GM06990 (cell line): ENCODE measurements around the gene ABCA10.

Source experiments
- DNase-seq: peaks from one replicate; pipeline ENCODE4 v3.0.0-alpha.2; 2011; ENCODE audit not compliant: insufficient read length; ENCODE audit errors: extremely low read depth
- H3K27me3 ChIP-seq: replicated peaks from 2 replicates; pipeline ENCODE4 v1.6.0; 2011; ENCODE audit warnings: low read length; ENCODE audit not compliant: control insufficient read depth, insufficient read depth
- H3K36me3 ChIP-seq: 2 replicates; pipeline ENCODE4 v1.5.1; 2011; ENCODE audit warnings: low read length; ENCODE audit not compliant: control insufficient read depth, insufficient read depth
- H3K4me3 ChIP-seq: replicated peaks from 2 replicates; pipeline ENCODE4 v1.5.1; 2011; ENCODE audit warnings: low read depth, mild to moderate bottlenecking, control low read depth, low read length
- TF ChIP-seq, protein P1 (sequence below): IDR thresholded peaks from 2 replicates; pipeline ENCODE4 v1.5.1; 2011; ENCODE audit warnings: low read length, control low read depth, mild to moderate bottlenecking, inconsistent platforms; ENCODE audit not compliant: insufficient read depth, poor library complexity, severe bottlenecking

ABCA10 gene

DNA sequence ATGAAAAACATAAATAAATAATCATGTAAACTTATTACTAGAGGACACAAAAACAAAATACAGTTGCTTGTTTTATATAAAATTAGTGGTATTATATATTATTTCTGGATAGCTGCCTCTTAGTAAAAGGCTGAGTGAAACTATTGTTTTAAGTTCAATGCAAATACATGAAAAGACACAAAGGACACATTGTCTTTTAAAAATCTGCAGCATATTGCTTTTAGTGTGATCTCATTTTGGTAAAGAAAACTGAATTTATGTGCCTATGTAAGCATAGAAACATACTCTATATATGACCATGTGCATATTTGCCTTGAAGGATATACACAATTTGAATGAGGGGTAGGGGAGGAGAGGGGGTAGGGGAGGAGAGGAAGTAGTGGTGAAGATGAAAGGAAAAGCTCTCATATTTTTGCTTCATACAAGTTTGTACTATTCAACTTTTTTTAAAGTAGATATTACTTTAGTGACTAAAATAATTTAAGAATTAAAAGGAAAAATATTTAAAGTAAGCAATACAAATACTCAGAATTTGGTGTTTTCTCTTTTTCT is 5.8 kb downstream of the ABCA10 start:
- H3K36me3 ChIP-seq, result no peaks in the 10 kb centered on the region
- no peak for DNase-seq
- H3K4me3 ChIP-seq, result no peak overlapping the region
- TF ChIP-seq, protein P1, sequence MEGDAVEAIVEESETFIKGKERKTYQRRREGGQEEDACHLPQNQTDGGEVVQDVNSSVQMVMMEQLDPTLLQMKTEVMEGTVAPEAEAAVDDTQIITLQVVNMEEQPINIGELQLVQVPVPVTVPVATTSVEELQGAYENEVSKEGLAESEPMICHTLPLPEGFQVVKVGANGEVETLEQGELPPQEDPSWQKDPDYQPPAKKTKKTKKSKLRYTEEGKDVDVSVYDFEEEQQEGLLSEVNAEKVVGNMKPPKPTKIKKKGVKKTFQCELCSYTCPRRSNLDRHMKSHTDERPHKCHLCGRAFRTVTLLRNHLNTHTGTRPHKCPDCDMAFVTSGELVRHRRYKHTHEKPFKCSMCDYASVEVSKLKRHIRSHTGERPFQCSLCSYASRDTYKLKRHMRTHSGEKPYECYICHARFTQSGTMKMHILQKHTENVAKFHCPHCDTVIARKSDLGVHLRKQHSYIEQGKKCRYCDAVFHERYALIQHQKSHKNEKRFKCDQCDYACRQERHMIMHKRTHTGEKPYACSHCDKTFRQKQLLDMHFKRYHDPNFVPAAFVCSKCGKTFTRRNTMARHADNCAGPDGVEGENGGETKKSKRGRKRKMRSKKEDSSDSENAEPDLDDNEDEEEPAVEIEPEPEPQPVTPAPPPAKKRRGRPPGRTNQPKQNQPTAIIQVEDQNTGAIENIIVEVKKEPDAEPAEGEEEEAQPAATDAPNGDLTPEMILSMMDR, result no peak
- H3K27me3 ChIP-seq, result no peaks in the 10 kb centered on the region

DNA sequence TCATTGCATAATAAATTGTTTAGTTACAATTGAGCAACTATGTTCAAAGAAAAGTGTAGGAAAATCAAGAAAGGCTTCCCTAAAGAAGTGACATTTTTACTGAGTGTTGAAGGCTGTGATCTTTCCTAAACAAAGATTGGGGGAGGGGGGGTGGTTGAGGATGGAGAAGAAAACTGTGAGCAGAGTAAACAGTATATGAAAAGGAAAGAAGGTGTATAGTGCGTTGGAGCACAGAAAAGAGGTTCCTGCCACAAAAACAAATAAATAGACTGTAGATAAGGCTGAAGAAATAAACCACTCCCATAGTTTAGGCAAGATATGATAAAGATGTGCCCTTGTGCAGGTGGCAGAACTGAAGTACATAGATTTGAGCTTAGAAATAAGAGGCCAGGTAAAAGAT is 8.5 kb downstream of the ABCA10 start:
- Histone ChIP-seq H3K4me3 (no peak overlapping the region), H3K27me3 (no peaks in the 10 kb centered on the region), H3K36me3 (no peaks in the 10 kb centered on the region)
- no peak for DNase-seq
- TF ChIP-seq, protein P1, result no peak

DNA sequence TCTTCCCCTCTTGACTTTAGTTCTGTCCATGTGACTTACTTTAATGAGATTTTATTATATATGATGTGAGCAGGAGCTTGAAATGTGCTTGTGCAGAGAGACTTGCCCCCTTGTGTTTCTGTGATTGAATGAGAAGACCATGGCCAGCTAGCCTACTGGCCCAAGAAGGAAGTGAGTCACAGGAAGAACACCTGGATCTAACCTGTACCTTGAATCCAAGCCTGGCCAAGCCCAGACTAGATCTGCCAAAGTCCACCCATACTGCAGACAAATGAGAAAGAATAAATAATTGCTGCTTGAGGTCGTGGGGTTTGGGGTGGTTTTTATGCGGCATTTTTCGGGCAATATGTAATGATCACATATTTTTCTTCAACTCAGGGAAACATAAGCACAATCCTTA is 9.6 kb downstream of the ABCA10 start:
- H3K27me3 ChIP-seq, result no peaks in the 10 kb centered on the region
- TF ChIP-seq, protein P1, result no peak
- no peaks in the 10 kb centered on the region for H3K36me3 ChIP-seq
- no peak for DNase-seq
- H3K4me3 ChIP-seq, result no peak overlapping the region

DNA sequence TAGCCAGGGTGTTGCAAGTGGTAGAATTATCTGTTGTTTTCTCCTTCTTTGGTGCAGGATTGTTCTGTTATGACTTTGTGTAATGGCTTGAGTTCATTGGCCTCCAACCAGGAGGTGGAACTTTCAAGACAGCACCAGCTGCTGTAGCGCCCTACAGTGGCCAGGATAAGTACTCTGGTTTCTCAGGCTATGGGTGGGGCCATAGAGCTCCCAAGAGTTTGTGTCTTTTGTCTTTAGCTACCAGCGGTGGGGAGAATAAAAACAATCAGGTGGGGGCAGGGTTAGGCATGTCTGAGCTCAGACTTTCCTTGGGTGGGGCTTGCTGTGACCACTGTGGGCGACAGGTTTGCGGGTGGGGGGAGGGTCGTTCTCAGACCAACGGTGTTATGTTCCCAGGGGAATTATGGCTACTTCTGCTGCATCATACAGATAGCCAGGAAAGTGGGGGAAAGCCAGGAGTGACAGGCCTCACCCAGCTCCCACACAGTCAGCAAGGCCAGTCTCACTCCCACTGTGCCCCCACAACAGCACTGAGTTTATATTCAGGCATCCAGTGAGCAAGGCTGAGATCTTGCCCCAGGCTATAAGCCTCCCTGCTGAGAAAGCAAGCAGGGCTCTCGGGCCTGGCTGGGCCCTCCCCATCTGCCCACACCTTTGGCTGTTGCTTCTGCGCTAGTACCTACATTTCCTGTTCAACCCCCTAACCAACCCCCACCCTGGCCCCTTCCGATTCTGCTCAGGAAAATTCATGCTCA is 15.4 kb downstream of the ABCA10 start:
- TF ChIP-seq, protein P1, result no peak
- H3K36me3 ChIP-seq, result no peaks in the 10 kb centered on the region
- H3K27me3 ChIP-seq, result no peaks in the 10 kb centered on the region
- no peak for DNase-seq
- H3K4me3 ChIP-seq, result no peak overlapping the region

DNA sequence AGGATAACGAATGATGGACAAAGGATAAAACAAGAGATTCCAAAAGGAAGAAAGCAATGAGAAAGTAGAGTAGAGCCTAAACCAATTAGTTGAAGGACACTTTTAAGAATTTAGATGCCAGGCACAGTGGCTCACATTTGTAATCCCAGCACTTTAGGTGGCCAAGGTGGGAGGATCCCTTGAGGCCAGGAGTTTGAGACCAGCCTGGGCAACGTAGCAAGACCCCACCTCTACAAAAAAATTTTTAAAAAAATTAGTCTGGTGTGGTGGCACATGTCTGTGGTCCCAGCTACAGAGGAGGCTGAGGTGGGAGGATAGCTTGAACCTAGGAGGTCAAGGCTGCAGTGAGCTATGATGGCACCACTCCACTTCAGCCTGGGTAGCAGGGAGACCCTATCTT is 20.0 kb downstream of the ABCA10 start:
- no peak for DNase-seq
- TF ChIP-seq, protein P1, result no peak

DNA sequence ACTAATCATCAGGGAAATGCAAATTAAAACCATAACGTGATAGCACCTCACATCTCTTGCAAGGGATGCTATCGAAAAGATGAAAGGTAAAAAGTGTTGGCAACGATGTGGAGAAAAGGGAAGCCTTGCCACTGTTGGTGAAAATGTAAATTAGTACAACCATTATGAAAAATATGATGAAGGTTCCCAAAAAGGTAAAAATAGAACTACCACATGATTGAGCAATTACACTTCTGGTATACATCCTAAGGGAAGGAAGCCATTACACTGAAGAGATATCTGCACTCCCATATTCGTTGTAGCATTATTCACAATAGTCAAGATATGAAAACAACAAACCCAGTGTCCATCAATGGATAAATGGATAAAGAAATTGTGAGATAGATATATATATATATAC is 21.5 kb downstream of the ABCA10 start:
- no peak for DNase-seq
- TF ChIP-seq, protein P1, result no peak
- H3K4me3 ChIP-seq, result no peak overlapping the region
- H3K36me3 ChIP-seq, result no peaks in the 10 kb centered on the region
- H3K27me3 ChIP-seq, result no peaks in the 10 kb centered on the region

More for the DNA sequence above, 20.0 kb downstream of the ABCA10 start:
- Histone ChIP-seq H3K36me3 (no peaks in the 10 kb centered on the region), H3K4me3 (no peak overlapping the region), H3K27me3 (no peaks in the 10 kb centered on the region)
